DOHH2 (cell line): Measurements from ENCODE around the gene GALNT13.

ENCODE experiments used
- CTCF ChIP-seq: fragments of 200-600 bp; sonication (generic); IDR thresholded peaks from one replicate; pipeline ENCODE4 v1.5.1; 2014; ENCODE audit warnings: antibody characterized with exemption, mild to moderate bottlenecking, low read depth, low read length; ENCODE audit not compliant: poor library complexity, severe bottlenecking
- EZH2phosphoT487 ChIP-seq: fragments of 200-600 bp; sonication (generic); IDR thresholded peaks from 2 replicates; pipeline ENCODE4 v1.6.1; 2017; ENCODE audit warnings: borderline replicate concordance, mild to moderate bottlenecking, antibody characterized with exemption, low read length, moderate library complexity, mixed read lengths

DNA sequence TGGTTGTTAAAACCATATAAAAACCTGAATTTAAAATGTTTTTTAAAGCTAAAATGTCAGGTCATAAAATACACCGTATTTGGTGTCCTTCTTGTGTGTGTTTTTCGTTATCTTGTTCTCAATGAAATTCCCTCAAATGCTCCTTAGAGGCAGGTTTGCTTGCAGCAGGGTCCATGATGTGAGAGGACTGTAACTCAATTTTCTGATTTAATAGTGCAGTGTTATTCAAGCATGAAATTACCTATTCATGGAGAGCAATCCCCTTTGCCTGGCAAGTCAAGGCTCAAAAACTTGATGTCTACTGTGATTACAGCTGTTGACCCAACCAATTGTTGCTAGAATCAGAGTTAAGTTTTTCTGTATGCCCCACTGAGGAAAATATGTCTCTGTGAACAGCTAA lies 318.2 kb downstream of the GALNT13 start:
- no peak for TF ChIP-seq CTCF
- no peak for TF ChIP-seq EZH2phosphoT487
